SK-N-SH (cell line): ENCODE results near the gene KIAA1210. TPM values are rescaled to one million over a fixed set of nuclear protein-coding genes. Genes with fewer than 3 reads are reported as not detected.
A peak's percentile ranks its signal among the peaks of the same experiment; 100 is the strongest.

Experiments used
- CTCF ChIA-PET: fragments of 300-600, 350-600 bp; formaldehyde crosslinking; extraction: SDS; loops from one replicate; lab custom pipeline; 2021; lab: Yijun Ruan, JAX
- POLR2A ChIA-PET: fragments of 350-600 bp; sonication (Branson Sonifier 250); formaldehyde crosslinking; extraction: SDS; loops from one replicate; lab custom pipeline; 2020; ENCODE audit warnings: antibody characterized with exemption, inconsistent platforms; lab: Yijun Ruan, JAX
- DNase-seq: peaks from one replicate; pipeline ENCODE4 v3.0.0; 2012
- H2AFZ ChIP-seq: fragments of 200-600 bp; sonication (generic); 2 replicates; pipeline ENCODE4 v1.8.1; 2016; ENCODE audit warnings: antibody characterized with exemption, mild to moderate bottlenecking, low read depth
- H3F3A ChIP-seq: fragments of 200-600 bp; sonication (generic); replicated peaks from 2 replicates; pipeline ENCODE3; 2016; ENCODE audit warnings: antibody characterized with exemption, mild to moderate bottlenecking; ENCODE audit not compliant: insufficient read depth
- H3K27ac ChIP-seq, 2 experiments: fragments of 200-500 bp in 1 of 2; fragments of 200-600 bp in 1 of 2; sonication (Bioruptor generic) in 1 of 2; sonication (generic), shearing (Covaris generic) in 1 of 2; 2 replicates each; pipeline versions ENCODE4 v1.5.1 to v1.6.1; 2014 to 2016; ENCODE audit warnings: low read depth in 2 of 2, inconsistent platforms in 1 of 2, low read length in 1 of 2, mild to moderate bottlenecking in 1 of 2, mixed read lengths in 1 of 2
- H3K27me3 ChIP-seq: fragments of 200-600 bp; sonication (generic), shearing (Covaris generic); 2 replicates; pipeline ENCODE4 v1.6.1; 2016; ENCODE audit warnings: mixed run types; ENCODE audit not compliant: insufficient read depth
- H3K36me3 ChIP-seq, 2 experiments: fragments of 200-500 bp in 1 of 2; fragments of 200-600 bp in 1 of 2; sonication (Bioruptor generic) in 1 of 2; sonication (generic) in 1 of 2; replicated peaks in 1 of 2; 2 replicates each; pipeline versions ENCODE3 to v1.5.1; 2014 to 2016; ENCODE audit warnings: low read length in 1 of 2, mild to moderate bottlenecking in 1 of 2; ENCODE audit not compliant: insufficient read depth in 2 of 2, control insufficient read depth in 1 of 2
- H3K4me1 ChIP-seq, 2 experiments: fragments of 200-500 bp in 1 of 2; fragments of 200-600 bp in 1 of 2; sonication (Bioruptor generic) in 1 of 2; sonication (generic), shearing (Covaris generic) in 1 of 2; 2 replicates each; pipeline versions ENCODE4 v1.5.1 to v1.6.1; 2014 to 2016; ENCODE audit warnings: low read depth in 1 of 2, low read length in 1 of 2, mixed run types in 1 of 2; ENCODE audit not compliant: insufficient read depth in 2 of 2, control insufficient read depth in 1 of 2
- H3K4me2 ChIP-seq: fragments of 200-600 bp; sonication (generic), shearing (Covaris generic); 2 replicates; pipeline ENCODE4 v1.6.1; 2017; ENCODE audit warnings: mixed run types
- H3K4me3 ChIP-seq, 2 experiments: fragments of 200-500 bp in 1 of 2; fragments of 200-600 bp in 1 of 2; sonication (Bioruptor generic) in 1 of 2; sonication (generic), shearing (Covaris generic) in 1 of 2; 2 replicates each; pipeline versions ENCODE4 v1.5.1 to v1.8.1; 2014 to 2016; ENCODE audit warnings: low read depth in 2 of 2, inconsistent platforms in 1 of 2, low read length in 1 of 2, mild to moderate bottlenecking in 1 of 2, mixed read lengths in 1 of 2, moderate library complexity in 1 of 2
- H3K79me2 ChIP-seq: fragments of 200-600 bp; sonication (generic); 2 replicates; pipeline ENCODE4 v1.8.1; 2017; ENCODE audit warnings: mild to moderate bottlenecking; ENCODE audit not compliant: insufficient read depth
- H3K9ac ChIP-seq: fragments of 200-600 bp; sonication (generic); 2 replicates; pipeline ENCODE4 v1.6.1; 2017; ENCODE audit warnings: mixed run types
- H3K9me2 ChIP-seq: fragments of 200-600 bp; sonication (generic); 2 replicates; pipeline ENCODE4 v1.6.1; 2017; ENCODE audit warnings: mixed run types
- H3K9me3 ChIP-seq: fragments of 200-600 bp; sonication (generic); 2 replicates; pipeline ENCODE4 v1.6.1; 2017; ENCODE audit warnings: mixed run types, mild to moderate bottlenecking, moderate library complexity
- H4K20me1 ChIP-seq: fragments of 200-600 bp; sonication (generic); 2 replicates; pipeline ENCODE4 v1.6.1; 2017; ENCODE audit warnings: mild to moderate bottlenecking, mixed run types; ENCODE audit not compliant: insufficient read depth
- CHD2 ChIP-seq: fragments of 150-350 bp; IDR thresholded peaks from 2 replicates; pipeline ENCODE4 v1.6.1; 2018; ENCODE audit warnings: low read length; ENCODE audit not compliant: partially characterized antibody
- ELF1 ChIP-seq: IDR thresholded peaks from 2 replicates; pipeline ENCODE4 v1.4.0; 2012
- EP300 ChIP-seq, 2 experiments: IDR thresholded peaks; 2 replicates each; pipeline versions ENCODE4 v1.4.0 to v1.6.1; 2012; ENCODE audit warnings: borderline replicate concordance in 1 of 2, low read depth in 1 of 2, low read length in 1 of 2
- FOSL2 ChIP-seq: IDR thresholded peaks from 2 replicates; pipeline ENCODE4 v1.4.0; 2012; ENCODE audit warnings: low read depth, mild to moderate bottlenecking, moderate library complexity, borderline replicate concordance
- FOXM1 ChIP-seq: IDR thresholded peaks from 2 replicates; pipeline ENCODE4 v1.4.0; 2012; ENCODE audit warnings: low read depth, mild to moderate bottlenecking
- GABPA ChIP-seq: IDR thresholded peaks from 2 replicates; pipeline ENCODE4 v1.4.0; 2012; ENCODE audit warnings: low read depth, mild to moderate bottlenecking
- IRF3 ChIP-seq: fragments of 150-350 bp; IDR thresholded peaks from 2 replicates; pipeline ENCODE4 v1.6.1; 2016; ENCODE audit warnings: mild to moderate bottlenecking, low read depth, low read length
- JUND ChIP-seq: IDR thresholded peaks from 2 replicates; pipeline ENCODE4 v1.4.0; 2012
- MXI1 ChIP-seq: IDR thresholded peaks from 2 replicates; pipeline ENCODE4 v1.6.1; 2012; ENCODE audit warnings: mild to moderate bottlenecking, low read depth, low read length, improper control_type of control experiment
- NFIC ChIP-seq: IDR thresholded peaks from 2 replicates; pipeline ENCODE4 v1.4.0; 2012; ENCODE audit warnings: borderline replicate concordance
- PBX3 ChIP-seq: IDR thresholded peaks from 2 replicates; pipeline ENCODE4; 2012
- POLR2AphosphoS5 ChIP-seq: IDR thresholded peaks from 2 replicates; pipeline ENCODE4 v1.6.1; 2012; ENCODE audit warnings: low read depth, low read length
- RAD21 ChIP-seq: IDR thresholded peaks from 2 replicates; pipeline ENCODE4 v1.6.1; 2012; ENCODE audit warnings: mild to moderate bottlenecking, low read length
- RXRA ChIP-seq: IDR thresholded peaks from 2 replicates; pipeline ENCODE4 v1.4.0; 2012; ENCODE audit warnings: low read depth, mild to moderate bottlenecking, borderline replicate concordance
- SIN3A ChIP-seq: IDR thresholded peaks from 2 replicates; pipeline ENCODE4 v1.6.1; 2012; ENCODE audit warnings: low read depth, mild to moderate bottlenecking, low read length, moderate library complexity, borderline replicate concordance
- SMC3 ChIP-seq: IDR thresholded peaks from 2 replicates; pipeline ENCODE4 v1.6.1; 2012; ENCODE audit warnings: low read depth, low read length, improper control_type of control experiment
- TAF1 ChIP-seq: IDR thresholded peaks from 2 replicates; pipeline ENCODE4 v1.6.1; 2012; ENCODE audit warnings: low read depth, mild to moderate bottlenecking, low read length, moderate library complexity, borderline replicate concordance
- TCF12 ChIP-seq: IDR thresholded peaks from 2 replicates; pipeline ENCODE4 v1.4.0; 2012
- TEAD4 ChIP-seq: IDR thresholded peaks from 2 replicates; pipeline ENCODE4 v1.4.0; 2012; ENCODE audit warnings: mild to moderate bottlenecking, borderline replicate concordance; ENCODE audit not compliant: insufficient read depth
- YY1 ChIP-seq: IDR thresholded peaks from 2 replicates; pipeline ENCODE4 v1.4.0; 2012; ENCODE audit warnings: low read depth, mild to moderate bottlenecking
- ZBTB33 ChIP-seq: IDR thresholded peaks from 2 replicates; pipeline ENCODE4 v1.4.0; 2012; ENCODE audit warnings: low read depth, borderline replicate concordance
- WGBS: methylation state at CpG from one replicate; pipeline ENCODE4 v1.1.6; 2017; ENCODE audit warnings: low lambda C conversion rate; 5-methylcytosine and 5-hydroxymethylcytosine counted together
- polyA plus RNA-seq, 3 experiments: library from polyadenylated mRNA; depleted of rRNA; stranded (reverse); fragments of >200 nt; gene quantifications; 2 replicates each; pipeline ENCODE4 v1.2.3, GENCODE V29; 2012
- TF ChIP-seq, protein P1 (sequence below): IDR thresholded peaks from 2 replicates; pipeline ENCODE4 v1.6.1; 2012; ENCODE audit warnings: mild to moderate bottlenecking, low read depth, low read length, moderate library complexity
- TF ChIP-seq, protein P2 (sequence below): IDR thresholded peaks from 2 replicates; pipeline ENCODE4 v1.4.0; 2012; ENCODE audit warnings: low read depth

The KIAA1210 gene
- polyA plus RNA-seq, 1 of the 3 experiments (the other 2 are of a cell fraction): not detected

GRCh38 chrX:119041175-119041574 lies 86.4 kb downstream of the KIAA1210 start:
- no peak overlapping the region for H2AFZ ChIP-seq
- POLR2A ChIA-PET: no interaction called here
- 5% methylated on average over 3 of the region's 4 CpGs for WGBS

More at GRCh38 chrX:119041175-119041574, 86.4 kb downstream of the KIAA1210 start:
- H3K9me2 ChIP-seq: no peaks in the 10 kb centered on the region
- no peak for TF ChIP-seq TAF1
- TF ChIP-seq, protein P1, sequence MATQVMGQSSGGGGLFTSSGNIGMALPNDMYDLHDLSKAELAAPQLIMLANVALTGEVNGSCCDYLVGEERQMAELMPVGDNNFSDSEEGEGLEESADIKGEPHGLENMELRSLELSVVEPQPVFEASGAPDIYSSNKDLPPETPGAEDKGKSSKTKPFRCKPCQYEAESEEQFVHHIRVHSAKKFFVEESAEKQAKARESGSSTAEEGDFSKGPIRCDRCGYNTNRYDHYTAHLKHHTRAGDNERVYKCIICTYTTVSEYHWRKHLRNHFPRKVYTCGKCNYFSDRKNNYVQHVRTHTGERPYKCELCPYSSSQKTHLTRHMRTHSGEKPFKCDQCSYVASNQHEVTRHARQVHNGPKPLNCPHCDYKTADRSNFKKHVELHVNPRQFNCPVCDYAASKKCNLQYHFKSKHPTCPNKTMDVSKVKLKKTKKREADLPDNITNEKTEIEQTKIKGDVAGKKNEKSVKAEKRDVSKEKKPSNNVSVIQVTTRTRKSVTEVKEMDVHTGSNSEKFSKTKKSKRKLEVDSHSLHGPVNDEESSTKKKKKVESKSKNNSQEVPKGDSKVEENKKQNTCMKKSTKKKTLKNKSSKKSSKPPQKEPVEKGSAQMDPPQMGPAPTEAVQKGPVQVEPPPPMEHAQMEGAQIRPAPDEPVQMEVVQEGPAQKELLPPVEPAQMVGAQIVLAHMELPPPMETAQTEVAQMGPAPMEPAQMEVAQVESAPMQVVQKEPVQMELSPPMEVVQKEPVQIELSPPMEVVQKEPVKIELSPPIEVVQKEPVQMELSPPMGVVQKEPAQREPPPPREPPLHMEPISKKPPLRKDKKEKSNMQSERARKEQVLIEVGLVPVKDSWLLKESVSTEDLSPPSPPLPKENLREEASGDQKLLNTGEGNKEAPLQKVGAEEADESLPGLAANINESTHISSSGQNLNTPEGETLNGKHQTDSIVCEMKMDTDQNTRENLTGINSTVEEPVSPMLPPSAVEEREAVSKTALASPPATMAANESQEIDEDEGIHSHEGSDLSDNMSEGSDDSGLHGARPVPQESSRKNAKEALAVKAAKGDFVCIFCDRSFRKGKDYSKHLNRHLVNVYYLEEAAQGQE: no peak
- TF ChIP-seq RAD21: no peak
- TF ChIP-seq FOXM1: no peak
- TF ChIP-seq YY1: no peak
- TF ChIP-seq SMC3: no peak
- TF ChIP-seq JUND: peak; percentile 83
- peak; percentile 25; the same call in 1 of the 2 replicates for TF ChIP-seq ELF1
- peak; percentile 31; the same call in 1 of the 2 replicates for TF ChIP-seq NFIC
- TF ChIP-seq, protein P2, sequence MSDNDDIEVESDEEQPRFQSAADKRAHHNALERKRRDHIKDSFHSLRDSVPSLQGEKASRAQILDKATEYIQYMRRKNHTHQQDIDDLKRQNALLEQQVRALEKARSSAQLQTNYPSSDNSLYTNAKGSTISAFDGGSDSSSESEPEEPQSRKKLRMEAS: 0 out of 2 replicates have a peak, but pooled peaks have one; percentile 10
- TF ChIP-seq TCF12: peak; percentile 63
- no peak for TF ChIP-seq MXI1
- no peak for TF ChIP-seq SIN3A
- no peak for TF ChIP-seq IRF3
- TF ChIP-seq POLR2AphosphoS5: no peak
- peak in 1 of 2 experiments; percentile 48; a peak in 1 of 4 replicates for TF ChIP-seq EP300 (IDR thresholded peaks at IDR 0.05; ENCODE audit: borderline replicate concordance in 1 of 2, low read depth in 1 of 2, low read length in 1 of 2)
- peak; percentile 92 for TF ChIP-seq FOSL2
- TF ChIP-seq CHD2: no peak
- no peak for TF ChIP-seq GABPA
- TF ChIP-seq TEAD4: 0 out of 2 replicates have a peak, but pooled peaks have one; percentile 10
- no peak for TF ChIP-seq ZBTB33
- peak; percentile 88 for TF ChIP-seq RXRA
- TF ChIP-seq PBX3: 0 out of 2 replicates have a peak, but pooled peaks have one; percentile 20
- no peaks in the 10 kb centered on the region; the same call in 1 of the 2 replicates for H3K27me3 ChIP-seq
- H3K9ac ChIP-seq: no peak overlapping the region
- DNase-seq: no peak
- no peaks in the 10 kb centered on the region for H3F3A ChIP-seq
- H3K4me3 ChIP-seq: no peak overlapping the region; a peak in 1 of 4 replicates
- CTCF ChIA-PET: no interaction called here
- H3K27ac ChIP-seq: peak overlapping the region in 1 of 2 experiments; percentile 80; a peak in 2 of 4 replicates
- H3K36me3 ChIP-seq: no peaks in the 10 kb centered on the region
- H3K4me2 ChIP-seq: peak overlapping the region; percentile 63; the same call in 1 of the 2 replicates
- 0 out of 4 replicates have a peak, but pooled peaks cover 0 to 7% of the 10 kb centered on the region in 2 experiments for H3K4me1 ChIP-seq
- no peaks in the 10 kb centered on the region for H3K79me2 ChIP-seq
- H3K9me3 ChIP-seq: no peaks in the 10 kb centered on the region
- no peaks in the 10 kb centered on the region for H4K20me1 ChIP-seq
